IMR-90 (cell line): ENCODE data around the gene DNAJC27. TPM values are rescaled to one million over a fixed set of nuclear protein-coding genes. Genes with fewer than 3 reads are reported as not detected.
A peak's percentile ranks its signal among the peaks of the same experiment; 100 is the strongest.

Source experiments
- ATAC-seq: fragments of 200-7000 bp; cut with Tn5 transposase; 2 replicates; pipeline ENCODE4 v1.9.1; 2020; ENCODE audit warnings: low read depth, mild to moderate bottlenecking, moderate library complexity
- BruUV-seq: library from RNA; stranded (reverse); fragments of 400-500 nt; replicated peaks from 2 replicates; lab custom pipeline; 2021; lab: Mats Ljungman, UMichigan
- CTCF ChIA-PET: fragments of 300-600 bp; formaldehyde crosslinking; extraction: SDS; loops from one replicate; lab custom pipeline; 2021; ENCODE audit warnings: antibody characterized with exemption; lab: Yijun Ruan, JAX
- POLR2A ChIA-PET: fragments of 300-600 bp; sonication (Branson Sonifier 250); formaldehyde crosslinking; loops from one replicate; lab custom pipeline; 2022; ENCODE audit warnings: antibody characterized with exemption; ENCODE audit not compliant: unreplicated experiment; lab: Charles Lee
- DNase-seq: peaks from one replicate; pipeline ENCODE4 v3.0.0; 2013
- H2AFZ ChIP-seq: replicated peaks from 2 replicates; pipeline ENCODE3; 2013; ENCODE audit warnings: low read length, mild to moderate bottlenecking; ENCODE audit not compliant: poor library complexity
- H2AK5ac ChIP-seq: 2 replicates; pipeline ENCODE4 v1.6.1; 2013; ENCODE audit warnings: low read depth, low read length, inconsistent platforms
- H2AK9ac ChIP-seq: replicated peaks from 2 replicates; pipeline ENCODE3; 2013; ENCODE audit warnings: mild to moderate bottlenecking, low read depth, low read length, moderate library complexity; ENCODE audit not compliant: poor library complexity
- H2BK120ac ChIP-seq: 2 replicates; pipeline ENCODE4 v1.6.1; 2013; ENCODE audit warnings: low read depth, low read length, inconsistent platforms
- H2BK15ac ChIP-seq: 3 replicates; pipeline ENCODE4 v1.6.1; 2013; ENCODE audit warnings: low read depth, low read length, inconsistent platforms
- H2BK20ac ChIP-seq: 2 replicates; pipeline ENCODE4 v1.6.1; 2013; ENCODE audit warnings: low read depth, mild to moderate bottlenecking, inconsistent platforms, low read length, moderate library complexity
- H2BK5ac ChIP-seq: 2 replicates; pipeline ENCODE4 v1.6.1; 2013; ENCODE audit warnings: mild to moderate bottlenecking, low read depth, low read length, inconsistent platforms; ENCODE audit not compliant: poor library complexity, severe bottlenecking
- H3K14ac ChIP-seq: replicated peaks from 2 replicates; pipeline ENCODE4 v1.6.1; 2013; ENCODE audit warnings: low read depth, low read length, inconsistent platforms
- H3K18ac ChIP-seq: 2 replicates; pipeline ENCODE4 v1.6.1; 2013; ENCODE audit warnings: low read depth, low read length, control low read depth
- H3K23ac ChIP-seq: 2 replicates; pipeline ENCODE4 v1.6.1; 2013; ENCODE audit warnings: low read depth, low read length, inconsistent platforms
- H3K27ac ChIP-seq: 2 replicates; pipeline ENCODE4 v1.5.1; 2013; ENCODE audit warnings: mild to moderate bottlenecking, control low read depth, low read length; ENCODE audit not compliant: insufficient read depth
- H3K27me3 ChIP-seq: 2 replicates; pipeline ENCODE4 v1.6.1; 2013; ENCODE audit warnings: low read length; ENCODE audit not compliant: control insufficient read depth, insufficient read depth
- H3K36me3 ChIP-seq: 2 replicates; pipeline ENCODE4 v1.6.1; 2013; ENCODE audit warnings: low read length, mixed read lengths; ENCODE audit not compliant: control insufficient read depth, insufficient read depth
- H3K4ac ChIP-seq: 2 replicates; pipeline ENCODE4 v1.6.1; 2013; ENCODE audit warnings: low read depth, low read length, inconsistent platforms
- H3K4me1 ChIP-seq: 2 replicates; pipeline ENCODE4 v1.6.1; 2013; ENCODE audit warnings: low read length, mixed read lengths; ENCODE audit not compliant: control insufficient read depth, insufficient read depth
- H3K4me2 ChIP-seq: 2 replicates; pipeline ENCODE4 v1.6.1; 2013; ENCODE audit warnings: low read depth, mild to moderate bottlenecking, control low read depth, low read length, moderate library complexity
- H3K4me3 ChIP-seq: 2 replicates; pipeline ENCODE4 v1.5.1; 2013; ENCODE audit warnings: low read depth, mild to moderate bottlenecking, control low read depth, low read length, moderate library complexity; ENCODE audit not compliant: insufficient read depth
- H3K56ac ChIP-seq: 2 replicates; pipeline ENCODE4 v1.6.1; 2013; ENCODE audit warnings: low read length, inconsistent platforms; ENCODE audit not compliant: insufficient read depth; ENCODE audit errors: extremely low read depth
- H3K79me1 ChIP-seq, 2 experiments: 2 replicates each; pipeline ENCODE4 v1.6.1; 2013; ENCODE audit warnings: low read length in 2 of 2, inconsistent platforms in 1 of 2, low read depth in 1 of 2
- H3K9ac ChIP-seq: 2 replicates; pipeline ENCODE4 v1.6.1; 2013; ENCODE audit warnings: low read depth, low read length, control low read depth
- H3K9me1 ChIP-seq: 2 replicates; pipeline ENCODE4 v1.6.1; 2013; ENCODE audit warnings: low read length, inconsistent platforms; ENCODE audit not compliant: insufficient read depth
- H3K9me3 ChIP-seq: 2 replicates; pipeline ENCODE4 v1.6.1; 2013; ENCODE audit warnings: low read length; ENCODE audit not compliant: control insufficient read depth, insufficient read depth
- H4K20me1 ChIP-seq: 2 replicates; pipeline ENCODE4 v1.6.1; 2013; ENCODE audit warnings: low read length, inconsistent platforms; ENCODE audit not compliant: insufficient read depth
- H4K5ac ChIP-seq: 2 replicates; pipeline ENCODE4 v1.6.1; 2013; ENCODE audit warnings: mild to moderate bottlenecking, low read depth, low read length, control low read depth
- H4K8ac ChIP-seq, 2 experiments: 2 replicates each; pipeline ENCODE4 v1.6.1; 2013; ENCODE audit warnings: low read depth in 2 of 2, low read length in 2 of 2, control low read depth in 1 of 2, inconsistent platforms in 1 of 2
- H4K91ac ChIP-seq: 2 replicates; pipeline ENCODE4 v1.6.1; 2013; ENCODE audit warnings: low read depth, low read length, inconsistent platforms; ENCODE audit not compliant: insufficient read depth
- CEBPB ChIP-seq: IDR thresholded peaks from 2 replicates; pipeline ENCODE4 v1.6.1; 2012; ENCODE audit warnings: low read depth, low read length, improper control_type of control experiment
- MAFK ChIP-seq: IDR thresholded peaks from 2 replicates; pipeline ENCODE4 v1.6.1; 2012; ENCODE audit warnings: low read depth, low read length, improper control_type of control experiment
- WGBS, 2 experiments: methylation state at CpG; one replicate each; pipeline versions ENCODE4 v1.1.5 to v1.1.7; 2013; ENCODE audit warnings: missing lambda C conversion rate in 2 of 2; ENCODE audit not compliant: insufficient read length in 1 of 2; ENCODE audit errors: extremely low coverage in 2 of 2; 5-methylcytosine and 5-hydroxymethylcytosine counted together
- dilution Hi-C: fragments of 300-500 bp; cut with HindIII; formaldehyde crosslinking; loops from one replicate; pipeline ENCODE4 v1.14.3; 2018; ENCODE audit warnings: low sequenced_read_pairs; ENCODE audit not compliant: unreplicated experiment
- in situ Hi-C: fragments of 300-500 bp; cut with MboI; formaldehyde crosslinking; loops from 3 replicates; pipeline ENCODE4 v1.14.3; 2019; ENCODE audit warnings: low sequenced_read_pairs, inconsistent platforms, mixed read lengths
- intact Hi-C: fragments of 100-400 bp; cut with micrococcal nuclease; formaldehyde crosslinking; loops from 2 replicates; pipeline ENCODE4 v1.10.0; 2022
- polyA plus RNA-seq, 3 experiments: library from polyadenylated mRNA; depleted of rRNA; stranded (reverse); fragments of >200 nt; gene quantifications; 2 replicates each; pipeline ENCODE4 v1.2.3, GENCODE V29; 2012; ENCODE audit warnings: low replicate concordance in 1 of 3
- total RNA-seq: library from RNA; depleted of rRNA; stranded (reverse); fragments of >200 nt; gene quantifications from 2 replicates; pipeline ENCODE4 v1.2.3, GENCODE V29; 2012

DNAJC27 gene
- total and polyA plus RNA-seq, 2 of the 4 experiments (the other 2 are of a cell fraction): 1.6 to 2.0 TPM

GRCh38 chr2:24945907-24946306 lies 25.8 kb downstream of the DNAJC27 start:
- Histone ChIP-seq H3K9ac (no peak overlapping the region), H3K14ac (no peak overlapping the region), H2BK5ac (no peak overlapping the region), H3K56ac (no peak overlapping the region), H3K79me1 (no peaks in the 10 kb centered on the region), H4K20me1 (no peaks in the 10 kb centered on the region), H3K36me3 (peaks cover 9% of the 10 kb centered on the region), H4K5ac (no peak overlapping the region), H2BK120ac (no peak overlapping the region), H4K91ac (no peak overlapping the region), H3K27ac (no peak overlapping the region), H3K4me1 (peaks cover 8% of the 10 kb centered on the region; the same call in 1 of the 2 replicates), H3K9me1 (peaks cover 12% of the 10 kb centered on the region; the same call in 1 of the 2 replicates), H3K9me3 (no peaks in the 10 kb centered on the region), H3K4me3 (no peak overlapping the region), H3K27me3 (no peaks in the 10 kb centered on the region), H2BK20ac (no peak overlapping the region), H2AK9ac (no peak overlapping the region), H2AK5ac (no peak overlapping the region), H3K4me2 (no peak overlapping the region), H3K4ac (no peak overlapping the region), H2BK15ac (no peak overlapping the region), H3K23ac (no peak overlapping the region), H2AFZ (no peak overlapping the region), H3K18ac (no peak overlapping the region), H4K8ac (no peak overlapping the region)
- ChIA-PET POLR2A (no interaction called here), CTCF (no interaction called here)
- no TSS peak for BruUV-seq
- WGBS, 2 experiments: no CpG with 5 or more reads among the region's 4 CpGs
- ATAC-seq: no peak
- dilution Hi-C loops (no loop called here), in situ Hi-C loops (no loop called here), intact Hi-C loops (no loop called here)
- TF ChIP-seq MAFK: no peak
- TF ChIP-seq CEBPB: 0 out of 2 replicates have a peak, but pooled peaks have one; percentile 15
- DNase-seq: peak; percentile 61
